ENCODE data around the gene PTPRD.

- no peak for TF ChIP-seq CTCF (IDR thresholded peaks at IDR 0.05)
- TF ChIP-seq SIN3A (IDR thresholded peaks at IDR 0.05; ENCODE audit: borderline replicate concordance, insufficient read depth, low read depth, low read length), result no peak
- TF ChIP-seq POLR2AphosphoS5 (IDR thresholded peaks at IDR 0.05; ENCODE audit: low read depth, low read length), result no peak
- no peak for TF ChIP-seq REST (IDR thresholded peaks at IDR 0.05; ENCODE audit: insufficient read depth in 1 of 2, low read depth in 2 of 2, low read length in 1 of 2)
- no peak for TF ChIP-seq TCF7L2 (IDR thresholded peaks at IDR 0.05; ENCODE audit: low read depth, low read length)
These were observed 1889.6 kb downstream of the PTPRD start for GRCh38 chr9:8723195-8723594.
